WTC11 (cell line): ENCODE results near the gene SYCE3. TPM values are rescaled to one million over a fixed set of nuclear protein-coding genes. Genes with fewer than 3 reads are reported as not detected.

Experiments used
- ATAC-seq: fragments of 200-7000 bp; cut with Tn5 transposase; 2 replicates; pipeline ENCODE4 v1.10.0; 2021; ENCODE audit warnings: mild to moderate bottlenecking, moderate library complexity
- CTCF ChIA-PET: fragments of 300-600 bp; sonication (Branson Sonifier 250); formaldehyde crosslinking; loops from one replicate; lab custom pipeline; 2021; ENCODE audit warnings: antibody characterized with exemption; lab: Charles Lee
- POLR2A ChIA-PET: fragments of 350-600 bp; sonication (Branson Sonifier 250); formaldehyde crosslinking; loops from one replicate; lab custom pipeline; 2021; ENCODE audit warnings: antibody characterized with exemption; lab: Charles Lee
- DNase-seq: peaks from one replicate; pipeline ENCODE4 v3.0.0; 2021; ENCODE audit warnings: low spot score
- H3K27ac Mint-ChIP-seq: 2 replicates; pipeline ENCODE4 v1.8.0; 2021; ENCODE audit warnings: mixed read lengths
- H3K27me3 Mint-ChIP-seq: 2 replicates; pipeline ENCODE4 v1.8.0; 2021; ENCODE audit warnings: low read depth, mild to moderate bottlenecking, moderate library complexity, mixed read lengths
- H3K36me3 Mint-ChIP-seq: 2 replicates; pipeline ENCODE4 v1.8.0; 2021; ENCODE audit warnings: mixed read lengths
- H3K4me1 Mint-ChIP-seq: 2 replicates; pipeline ENCODE4 v1.8.0; 2022; ENCODE audit warnings: mixed read lengths
- H3K4me3 Mint-ChIP-seq: 2 replicates; pipeline ENCODE4 v1.8.0; 2021; ENCODE audit warnings: mild to moderate bottlenecking, moderate library complexity, mixed read lengths
- H3K9me3 Mint-ChIP-seq: 2 replicates; pipeline ENCODE4 v1.8.0; 2021; ENCODE audit warnings: mixed read lengths
- EMX1 ChIP-seq: fragments of 250-450 bp; sonication (Bioruptor Pico); IDR thresholded peaks from 2 replicates; pipeline ENCODE4 v1.8.0; 2021; ENCODE audit warnings: mild to moderate bottlenecking
- ETV6 ChIP-seq: sonication (generic); formaldehyde crosslinking; IDR thresholded peaks from 2 replicates; pipeline ENCODE4 v1.8.1; 2022; ENCODE audit warnings: mild to moderate bottlenecking, missing genetic modification reagents
- FOXJ3 ChIP-seq: sonication (generic); formaldehyde crosslinking; IDR thresholded peaks from 2 replicates; pipeline ENCODE4 v1.9.0; 2021; ENCODE audit warnings: missing genetic modification reagents, mild to moderate bottlenecking, borderline replicate concordance
- FOXP1 ChIP-seq: sonication (generic); formaldehyde crosslinking; IDR thresholded peaks from 2 replicates; pipeline ENCODE4 v1.8.0; 2022; ENCODE audit warnings: missing genetic modification reagents, mild to moderate bottlenecking, moderate library complexity, borderline replicate concordance
- MXD4 ChIP-seq: fragments of 250-450 bp; sonication (Bioruptor Pico); IDR thresholded peaks from 2 replicates; pipeline ENCODE4 v1.8.0; 2021; ENCODE audit warnings: mild to moderate bottlenecking, moderate library complexity, borderline replicate concordance
- PRRX2 ChIP-seq: fragments of 250-450 bp; sonication (Bioruptor Pico); IDR thresholded peaks from 2 replicates; pipeline ENCODE4 v1.8.0; 2021; ENCODE audit warnings: mild to moderate bottlenecking
- RORB ChIP-seq: fragments of 250-450 bp; sonication (Bioruptor Pico); IDR thresholded peaks from 2 replicates; pipeline ENCODE4 v1.9.0; 2021; ENCODE audit warnings: mild to moderate bottlenecking
- SOX15 ChIP-seq: fragments of 250-450 bp; sonication (Bioruptor Pico); IDR thresholded peaks from 2 replicates; pipeline ENCODE4 v1.9.0; 2021; ENCODE audit warnings: mild to moderate bottlenecking
- ZNF138 ChIP-seq: sonication (generic); formaldehyde crosslinking; conservative IDR thresholded peaks from 2 replicates; pipeline ENCODE4 v1.8.1; 2022; ENCODE audit warnings: mild to moderate bottlenecking, moderate library complexity, missing genetic modification reagents
- ZNF396 ChIP-seq: fragments of 250-450 bp; sonication (Bioruptor Pico); IDR thresholded peaks from 2 replicates; pipeline ENCODE4 v1.8.0; 2021; ENCODE audit warnings: mild to moderate bottlenecking, moderate library complexity, borderline replicate concordance
- ZNF423 ChIP-seq: fragments of 250-450 bp; sonication (Bioruptor Pico); IDR thresholded peaks from 2 replicates; pipeline ENCODE4 v2.1.2; 2022; ENCODE audit warnings: mild to moderate bottlenecking, moderate library complexity
- total RNA-seq: library from RNA; stranded (reverse); gene quantifications from 3 replicates; pipeline ENCODE4 v1.2.3, GENCODE V29; 2021
- TF ChIP-seq, protein P1 (sequence below): sonication (generic); formaldehyde crosslinking; IDR thresholded peaks from 2 replicates; pipeline ENCODE4 v1.8.1; 2023; ENCODE audit warnings: mild to moderate bottlenecking, missing genetic modification reagents, moderate library complexity
- TF ChIP-seq, protein P2 (sequence below): sonication (generic); formaldehyde crosslinking; IDR thresholded peaks from 2 replicates; pipeline ENCODE4 v1.8.0; 2022; ENCODE audit warnings: mild to moderate bottlenecking, missing genetic modification reagents
- TF ChIP-seq, protein P3 (sequence below): sonication (generic); formaldehyde crosslinking; IDR thresholded peaks from 2 replicates; pipeline ENCODE4 v1.8.0; 2022; ENCODE audit warnings: mild to moderate bottlenecking, missing genetic modification reagents
- TF ChIP-seq, protein P4 (sequence below): sonication (generic); formaldehyde crosslinking; conservative IDR thresholded peaks from 2 replicates; pipeline ENCODE4 v1.8.1; 2022; ENCODE audit warnings: mild to moderate bottlenecking, missing genetic modification reagents
- TF ChIP-seq, protein P5 (sequence below): sonication (generic); formaldehyde crosslinking; IDR thresholded peaks from 2 replicates; pipeline ENCODE4 v1.8.1; 2022; ENCODE audit warnings: low read depth, mild to moderate bottlenecking, moderate library complexity, missing genetic modification reagents, borderline replicate concordance
- TF ChIP-seq, protein P6 (sequence below): sonication (generic); formaldehyde crosslinking; IDR thresholded peaks from 2 replicates; pipeline ENCODE4 v1.8.1; 2022; ENCODE audit warnings: low read depth, missing genetic modification reagents, borderline replicate concordance

SYCE3 gene
- total RNA-seq, 1 experiment from 2014 or later: 0.46 TPM

DNA sequence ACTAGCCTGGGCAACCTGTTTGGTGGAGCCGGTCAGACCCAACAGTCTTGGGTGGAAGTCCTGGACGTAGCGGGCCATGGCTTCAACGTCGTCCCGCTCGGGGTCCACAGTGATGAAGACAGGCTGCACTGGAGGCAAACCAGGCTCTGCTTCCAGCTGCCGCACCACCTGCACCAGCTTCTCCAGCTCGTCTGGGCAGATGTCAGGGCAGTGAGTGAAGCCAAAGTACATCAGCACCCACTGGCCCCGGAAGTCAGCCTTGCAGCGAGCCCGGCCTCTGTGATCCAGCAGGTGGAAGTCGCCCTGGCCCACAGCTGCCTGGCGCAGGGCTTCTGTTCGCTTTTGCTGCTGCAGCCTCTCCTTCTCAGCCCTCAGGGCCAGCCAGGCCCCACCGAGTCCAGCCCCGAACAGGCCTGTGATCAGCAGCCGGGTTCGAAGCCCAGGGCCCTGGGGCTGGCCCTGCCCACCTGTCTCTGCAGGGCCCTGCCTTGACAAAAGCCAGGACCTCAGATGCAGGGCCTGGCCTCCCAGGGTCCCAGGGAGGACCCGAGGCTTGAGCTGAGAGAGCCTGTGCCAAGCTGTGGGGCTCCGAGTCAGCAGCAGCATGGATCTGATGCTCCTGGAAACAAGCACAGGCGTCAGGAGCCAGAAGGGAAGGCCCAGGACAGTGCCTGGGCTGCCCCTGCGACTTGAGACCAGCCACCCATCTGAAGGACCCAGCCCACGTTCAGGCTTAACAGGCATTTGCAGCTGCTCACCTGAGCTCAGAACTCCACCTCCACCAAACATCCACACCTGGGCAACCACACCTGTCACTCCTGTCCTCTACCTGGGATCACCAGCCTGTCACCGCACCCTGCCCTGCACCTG is 38.7 kb downstream of the SYCE3 start (continued):
- TF ChIP-seq, protein P1, sequence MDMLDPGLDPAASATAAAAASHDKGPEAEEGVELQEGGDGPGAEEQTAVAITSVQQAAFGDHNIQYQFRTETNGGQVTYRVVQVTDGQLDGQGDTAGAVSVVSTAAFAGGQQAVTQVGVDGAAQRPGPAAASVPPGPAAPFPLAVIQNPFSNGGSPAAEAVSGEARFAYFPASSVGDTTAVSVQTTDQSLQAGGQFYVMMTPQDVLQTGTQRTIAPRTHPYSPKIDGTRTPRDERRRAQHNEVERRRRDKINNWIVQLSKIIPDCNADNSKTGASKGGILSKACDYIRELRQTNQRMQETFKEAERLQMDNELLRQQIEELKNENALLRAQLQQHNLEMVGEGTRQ: no peak
- TF ChIP-seq SOX15 (no peak), MXD4 (CRISPR knock-in tag) (no peak), ZNF423 (CRISPR knock-in tag) (no peak), FOXP1 (CRISPR knock-in tag) (no peak), RORB (CRISPR knock-in tag) (no peak), ETV6 (CRISPR knock-in tag) (no peak), ZNF396 (CRISPR knock-in tag) (no peak), ZNF138 (no peak), EMX1 (CRISPR knock-in tag) (no peak)
- TF ChIP-seq, protein P2, sequence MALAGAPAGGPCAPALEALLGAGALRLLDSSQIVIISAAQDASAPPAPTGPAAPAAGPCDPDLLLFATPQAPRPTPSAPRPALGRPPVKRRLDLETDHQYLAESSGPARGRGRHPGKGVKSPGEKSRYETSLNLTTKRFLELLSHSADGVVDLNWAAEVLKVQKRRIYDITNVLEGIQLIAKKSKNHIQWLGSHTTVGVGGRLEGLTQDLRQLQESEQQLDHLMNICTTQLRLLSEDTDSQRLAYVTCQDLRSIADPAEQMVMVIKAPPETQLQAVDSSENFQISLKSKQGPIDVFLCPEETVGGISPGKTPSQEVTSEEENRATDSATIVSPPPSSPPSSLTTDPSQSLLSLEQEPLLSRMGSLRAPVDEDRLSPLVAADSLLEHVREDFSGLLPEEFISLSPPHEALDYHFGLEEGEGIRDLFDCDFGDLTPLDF (CRISPR knock-in tag): no peak
- TF ChIP-seq, protein P3, sequence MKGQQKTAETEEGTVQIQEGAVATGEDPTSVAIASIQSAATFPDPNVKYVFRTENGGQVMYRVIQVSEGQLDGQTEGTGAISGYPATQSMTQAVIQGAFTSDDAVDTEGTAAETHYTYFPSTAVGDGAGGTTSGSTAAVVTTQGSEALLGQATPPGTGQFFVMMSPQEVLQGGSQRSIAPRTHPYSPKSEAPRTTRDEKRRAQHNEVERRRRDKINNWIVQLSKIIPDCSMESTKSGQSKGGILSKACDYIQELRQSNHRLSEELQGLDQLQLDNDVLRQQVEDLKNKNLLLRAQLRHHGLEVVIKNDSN (CRISPR knock-in tag): no peak
- TF ChIP-seq, protein P4, sequence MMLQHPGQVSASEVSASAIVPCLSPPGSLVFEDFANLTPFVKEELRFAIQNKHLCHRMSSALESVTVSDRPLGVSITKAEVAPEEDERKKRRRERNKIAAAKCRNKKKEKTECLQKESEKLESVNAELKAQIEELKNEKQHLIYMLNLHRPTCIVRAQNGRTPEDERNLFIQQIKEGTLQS (CRISPR knock-in tag): no peak
- TF ChIP-seq, protein P5, sequence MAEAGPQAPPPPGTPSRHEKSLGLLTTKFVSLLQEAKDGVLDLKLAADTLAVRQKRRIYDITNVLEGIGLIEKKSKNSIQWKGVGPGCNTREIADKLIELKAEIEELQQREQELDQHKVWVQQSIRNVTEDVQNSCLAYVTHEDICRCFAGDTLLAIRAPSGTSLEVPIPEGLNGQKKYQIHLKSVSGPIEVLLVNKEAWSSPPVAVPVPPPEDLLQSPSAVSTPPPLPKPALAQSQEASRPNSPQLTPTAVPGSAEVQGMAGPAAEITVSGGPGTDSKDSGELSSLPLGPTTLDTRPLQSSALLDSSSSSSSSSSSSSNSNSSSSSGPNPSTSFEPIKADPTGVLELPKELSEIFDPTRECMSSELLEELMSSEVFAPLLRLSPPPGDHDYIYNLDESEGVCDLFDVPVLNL (CRISPR knock-in tag): no peak
- TF ChIP-seq, all 79 proteins: peak for 0

DNA sequence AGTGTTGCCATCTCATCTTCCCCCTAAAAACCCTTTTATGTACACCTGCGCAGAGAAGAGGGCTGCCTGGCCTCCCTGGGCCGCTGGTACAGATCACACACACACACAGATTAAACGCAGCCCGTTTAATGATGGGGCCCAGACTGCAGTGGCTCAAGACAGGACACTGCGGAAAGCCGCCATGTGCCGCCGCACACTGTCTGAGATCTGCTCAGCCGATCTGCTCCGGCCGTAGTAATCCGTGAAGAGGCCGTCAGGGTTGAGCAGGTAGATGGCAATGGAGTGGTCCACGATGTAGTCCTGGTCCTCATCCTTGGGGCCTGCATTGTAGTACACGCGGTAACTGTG is 39.3 kb downstream of the SYCE3 start:
- Mint-ChIP-seq H3K36me3 (peaks cover 7% of the 10 kb centered on the region), H3K4me1 (peaks cover 13% of the 10 kb centered on the region), H3K27me3 (peaks cover 19% of the 10 kb centered on the region), H3K9me3 (no peaks in the 10 kb centered on the region), H3K4me3 (no peak overlapping the region), H3K27ac (no peak overlapping the region)
- DNase-seq (no peak), ATAC-seq (no peak)
- TF ChIP-seq PRRX2 (CRISPR knock-in tag) (no peak), FOXJ3 (no peak)
- TF ChIP-seq, protein P6, sequence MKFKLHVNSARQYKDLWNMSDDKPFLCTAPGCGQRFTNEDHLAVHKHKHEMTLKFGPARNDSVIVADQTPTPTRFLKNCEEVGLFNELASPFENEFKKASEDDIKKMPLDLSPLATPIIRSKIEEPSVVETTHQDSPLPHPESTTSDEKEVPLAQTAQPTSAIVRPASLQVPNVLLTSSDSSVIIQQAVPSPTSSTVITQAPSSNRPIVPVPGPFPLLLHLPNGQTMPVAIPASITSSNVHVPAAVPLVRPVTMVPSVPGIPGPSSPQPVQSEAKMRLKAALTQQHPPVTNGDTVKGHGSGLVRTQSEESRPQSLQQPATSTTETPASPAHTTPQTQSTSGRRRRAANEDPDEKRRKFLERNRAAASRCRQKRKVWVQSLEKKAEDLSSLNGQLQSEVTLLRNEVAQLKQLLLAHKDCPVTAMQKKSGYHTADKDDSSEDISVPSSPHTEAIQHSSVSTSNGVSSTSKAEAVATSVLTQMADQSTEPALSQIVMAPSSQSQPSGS: no peak
- ChIA-PET CTCF (interaction anchor here (4.3 kb wide), 1 partner anchor 15 kb away, joined by 60 read pairs; the partner anchor contains the start of genes LMF2 and NCAPH2), POLR2A (no interaction called here)

DNA sequence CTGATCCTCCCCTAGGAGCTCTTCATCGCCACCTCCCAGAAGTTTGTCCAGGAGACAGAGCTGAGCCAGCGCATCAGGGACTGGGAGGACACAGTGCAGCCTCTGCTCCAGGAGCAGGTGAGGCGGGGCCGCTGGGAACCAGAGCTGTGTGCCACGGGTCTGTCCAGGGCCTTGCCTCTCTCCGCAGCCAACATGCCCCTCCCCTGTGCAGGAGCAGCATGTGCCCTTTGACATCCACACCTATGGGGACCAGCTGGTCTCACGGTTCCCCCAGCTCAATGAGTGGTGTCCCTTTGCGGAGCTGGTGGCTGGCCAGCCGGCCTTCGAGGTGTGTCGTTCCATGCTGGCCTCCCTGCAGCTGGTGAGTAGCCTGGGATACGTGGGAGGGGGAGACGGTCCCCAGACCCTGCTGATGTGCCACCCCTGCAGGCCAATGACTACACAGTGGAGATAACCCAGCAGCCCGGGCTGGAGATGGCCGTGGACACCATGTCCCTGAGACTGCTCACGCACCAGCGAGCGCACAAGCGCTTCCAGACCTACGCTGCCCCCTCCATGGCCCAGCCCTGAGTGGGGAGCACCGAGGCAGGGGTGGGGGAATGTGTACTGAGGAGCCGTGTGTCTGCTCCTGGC is 39.8 kb downstream of the SYCE3 start:
- Mint-ChIP-seq H3K9me3 (no peaks in the 10 kb centered on the region), H3K4me1 (peaks cover 13% of the 10 kb centered on the region), H3K27me3 (peaks cover 14% of the 10 kb centered on the region), H3K27ac (no peak overlapping the region), H3K36me3 (peaks cover 7% of the 10 kb centered on the region), H3K4me3 (no peak overlapping the region)
- CTCF ChIA-PET: interaction anchor here (0.8 to 1.2 kb wide), 2 partner anchors 25 to 40 kb away, joined by 3 read pairs; partner anchors contain the start of gene SYCE3
- no peak for TF ChIP-seq RORB (CRISPR knock-in tag)
- DNase-seq (no peak), ATAC-seq (no peak)
- POLR2A ChIA-PET: no interaction called here
